HG03378 (cell line): Measurements from ENCODE around the gene WDR82.

Source experiments
- ATAC-seq: cut with Tn5 transposase; IDR thresholded peaks from one replicate; pipeline ENCODE4 v1.9.1; 2021; ENCODE audit warnings: mild to moderate bottlenecking, moderate library complexity; ENCODE audit not compliant: unreplicated experiment

WDR82 gene

DNA sequence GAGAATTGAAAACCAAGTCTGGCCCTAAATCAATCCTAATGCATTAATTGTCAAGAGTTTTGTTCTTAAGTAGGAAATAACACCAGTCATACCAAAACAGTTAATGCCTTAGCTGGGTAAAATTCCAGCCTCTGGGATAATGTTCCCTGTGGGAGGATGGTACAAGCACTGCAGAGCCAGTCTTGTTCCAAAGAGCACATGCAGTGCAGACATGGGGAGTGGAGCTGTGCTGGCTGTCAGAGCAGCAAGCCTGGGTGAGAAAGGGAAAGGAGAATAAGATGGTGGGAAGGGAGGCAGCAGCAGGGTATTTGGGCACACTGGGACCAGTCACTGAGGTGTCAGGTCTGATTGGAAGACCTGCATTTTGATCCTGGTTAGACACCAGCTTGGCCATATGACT lies 68.4 kb downstream of the WDR82 start:
- ATAC-seq: no peak

DNA sequence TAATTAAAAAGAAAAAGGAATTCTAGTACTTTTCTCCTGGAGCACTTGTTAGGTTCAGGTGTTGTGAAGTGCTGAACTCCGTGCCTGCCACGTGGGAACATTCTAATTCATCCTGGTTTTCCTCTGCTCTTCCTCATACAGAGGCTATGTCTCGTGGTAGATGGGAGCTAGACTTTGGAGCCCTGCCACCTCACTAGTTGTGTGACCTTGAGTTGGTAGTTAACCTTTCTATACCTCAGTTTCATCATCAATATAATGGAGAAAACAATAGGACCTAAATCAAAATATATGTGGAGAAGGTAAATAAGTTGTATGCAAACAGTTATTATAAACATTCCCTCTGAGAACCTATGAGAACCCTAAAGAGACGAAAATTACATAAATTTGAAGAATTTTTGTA lies 69.9 kb downstream of the WDR82 start:
- ATAC-seq: no peak

DNA sequence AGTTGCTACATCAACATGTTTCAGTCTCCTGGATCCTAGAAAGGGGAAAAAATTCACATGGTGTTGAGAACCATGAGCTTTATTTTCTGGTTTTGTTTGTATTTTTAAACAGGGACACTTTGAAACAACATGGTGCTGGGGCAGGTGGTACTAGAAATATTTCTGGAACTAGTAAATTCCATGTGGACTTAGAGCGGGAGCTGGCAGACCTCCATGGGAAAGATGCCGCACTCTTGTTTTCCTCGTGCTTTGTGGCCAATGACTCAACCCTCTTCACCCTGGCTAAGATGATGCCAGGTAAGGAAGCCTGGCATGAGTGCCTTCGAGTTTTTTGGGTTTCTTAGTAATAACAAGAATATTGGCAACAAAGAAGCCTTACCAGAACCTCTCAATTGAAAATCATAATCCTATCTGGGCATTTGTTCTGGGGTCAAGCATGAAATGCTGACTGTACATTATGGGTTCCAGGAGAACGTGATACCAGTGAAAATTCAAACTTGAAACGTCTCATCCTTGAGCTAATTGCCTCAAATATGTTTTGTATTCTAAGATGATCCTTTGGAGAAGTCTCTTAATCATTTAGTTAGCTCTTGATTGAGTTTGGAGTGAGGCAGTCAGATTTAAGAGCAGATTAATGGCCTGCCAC lies 72.6 kb downstream of the WDR82 start:
- ATAC-seq: no peak
